Stimulated activated naive CD4-positive, alpha-beta T cell treated with Interleukin-2 at 50 U/mL for 16 hours (primary cell): ENCODE results near the gene PPIF.
"Not testable (repeated sequence)": the region's sequence is repeated elsewhere in the genome, so short reads cannot be mapped to it uniquely, and the experiment has no call there.

Source experiments
- DNase-seq: peaks from one replicate; lab custom pipeline; 2025; lab: John Stamatoyannopoulos, UW

PPIF gene

DNA sequence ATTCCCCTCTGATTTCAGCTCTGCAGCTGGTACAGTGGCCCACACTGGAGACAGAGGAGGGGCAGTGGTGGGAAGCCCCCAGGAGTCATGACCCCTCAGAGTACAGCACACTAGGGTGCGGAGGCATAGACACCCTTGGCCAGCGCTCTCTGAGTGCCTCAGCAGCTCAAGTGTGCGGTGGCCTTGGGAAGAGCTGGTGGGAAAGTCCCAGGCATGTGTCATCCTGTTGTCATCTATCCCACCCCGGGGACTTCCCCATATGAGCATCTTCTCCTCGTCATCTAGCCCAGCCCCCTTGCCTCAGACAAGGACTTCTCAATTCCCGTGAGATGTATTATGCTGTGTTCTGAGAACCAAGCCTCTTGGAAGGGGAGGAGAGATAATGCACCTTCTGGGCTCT, 15.6 kb upstream of the PPIF start:
- DNase-seq = peak; percentile 91

DNA sequence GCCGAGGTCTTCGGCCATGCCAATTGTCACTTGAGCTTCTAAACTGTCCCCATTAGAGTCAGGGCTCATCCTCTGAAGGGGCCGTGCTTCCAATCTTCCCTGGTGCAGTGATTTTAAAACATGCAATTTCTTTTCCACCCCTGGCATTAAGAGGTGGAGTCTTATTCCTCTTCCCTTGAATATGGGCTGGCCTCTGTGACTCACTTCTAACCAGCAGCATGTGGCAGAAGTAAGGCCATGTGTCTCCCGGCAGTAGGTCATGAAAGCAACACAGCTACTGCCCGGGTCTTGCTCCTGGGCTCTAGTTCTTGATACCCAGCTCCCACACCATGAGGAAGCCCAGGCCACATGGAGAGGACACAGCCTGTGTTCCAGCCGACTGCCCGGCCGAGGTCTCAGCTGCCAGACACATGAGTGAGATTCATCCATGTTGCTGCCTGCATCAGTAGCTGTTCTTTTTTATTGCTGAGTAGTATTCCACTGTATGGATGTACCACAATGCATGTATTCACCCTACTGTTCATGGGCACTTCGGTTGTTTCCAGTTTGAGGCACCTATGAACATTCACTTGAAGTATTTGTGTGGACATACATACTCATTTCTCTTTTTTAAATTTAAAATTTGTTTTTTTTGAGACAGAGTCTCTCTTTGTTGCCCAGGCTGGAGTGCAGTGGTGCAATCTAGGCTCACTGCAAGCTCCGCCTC, 14.5 kb upstream of the PPIF start:
- DNase-seq = not testable (repeated sequence)

DNA sequence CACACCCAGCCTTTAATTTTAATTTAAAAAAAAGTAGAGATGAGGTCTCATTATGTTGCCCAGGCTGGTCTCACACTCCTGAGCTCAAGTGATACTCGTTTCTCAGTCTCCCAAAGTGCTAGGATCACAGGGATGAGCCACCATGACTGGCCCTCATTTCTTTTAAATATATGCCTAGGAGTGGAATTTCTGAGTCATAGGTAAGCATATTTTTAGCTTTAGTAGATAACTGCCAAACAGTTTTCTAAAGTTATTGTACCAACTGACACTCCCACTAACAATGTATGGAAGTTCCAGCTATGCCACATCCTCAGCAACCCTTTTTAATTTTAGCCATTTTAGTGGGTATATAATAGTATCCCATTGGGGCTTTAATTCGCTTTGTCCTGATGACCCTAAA, 13.8 kb upstream of the PPIF start:
- no peak for DNase-seq

DNA sequence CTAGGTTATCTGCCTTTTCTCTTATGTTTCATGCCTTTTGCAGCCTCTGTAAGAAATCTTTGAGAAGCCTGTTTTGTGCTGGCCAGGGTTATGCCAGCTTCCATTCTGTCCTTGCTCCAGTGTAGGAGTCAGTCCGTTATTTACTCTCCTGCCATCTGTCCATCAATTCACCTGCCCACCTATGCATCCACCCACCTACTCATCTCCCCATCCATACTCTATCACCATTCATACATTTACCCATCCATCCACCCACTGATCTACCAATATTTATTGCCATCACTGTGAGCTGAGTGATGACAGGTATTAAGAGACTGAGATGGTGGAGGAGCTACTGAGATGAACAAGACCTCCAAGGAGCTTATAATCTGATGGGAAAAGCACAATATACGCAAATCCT, 12.7 kb upstream of the PPIF start:
- no peak for DNase-seq

DNA sequence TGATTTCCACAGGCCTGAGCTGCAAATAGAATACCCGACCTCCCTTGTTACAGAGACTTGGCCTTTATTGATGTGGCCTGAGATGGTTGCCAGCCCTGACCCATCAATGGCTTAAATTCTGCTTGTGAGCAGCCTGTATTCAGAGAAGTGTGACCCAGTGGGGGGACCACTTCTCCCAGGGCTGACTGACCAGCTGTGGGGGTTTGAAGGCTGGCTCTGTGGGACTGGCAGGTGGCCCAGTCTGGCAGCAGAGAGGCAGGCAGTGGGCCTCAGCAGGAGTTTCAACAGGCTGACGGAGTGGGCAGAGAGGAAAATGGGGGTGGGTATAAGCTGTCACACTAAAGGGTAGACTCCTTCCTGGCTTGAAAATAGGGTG, 12.2 kb upstream of the PPIF start:
- DNase-seq = no peak

DNA sequence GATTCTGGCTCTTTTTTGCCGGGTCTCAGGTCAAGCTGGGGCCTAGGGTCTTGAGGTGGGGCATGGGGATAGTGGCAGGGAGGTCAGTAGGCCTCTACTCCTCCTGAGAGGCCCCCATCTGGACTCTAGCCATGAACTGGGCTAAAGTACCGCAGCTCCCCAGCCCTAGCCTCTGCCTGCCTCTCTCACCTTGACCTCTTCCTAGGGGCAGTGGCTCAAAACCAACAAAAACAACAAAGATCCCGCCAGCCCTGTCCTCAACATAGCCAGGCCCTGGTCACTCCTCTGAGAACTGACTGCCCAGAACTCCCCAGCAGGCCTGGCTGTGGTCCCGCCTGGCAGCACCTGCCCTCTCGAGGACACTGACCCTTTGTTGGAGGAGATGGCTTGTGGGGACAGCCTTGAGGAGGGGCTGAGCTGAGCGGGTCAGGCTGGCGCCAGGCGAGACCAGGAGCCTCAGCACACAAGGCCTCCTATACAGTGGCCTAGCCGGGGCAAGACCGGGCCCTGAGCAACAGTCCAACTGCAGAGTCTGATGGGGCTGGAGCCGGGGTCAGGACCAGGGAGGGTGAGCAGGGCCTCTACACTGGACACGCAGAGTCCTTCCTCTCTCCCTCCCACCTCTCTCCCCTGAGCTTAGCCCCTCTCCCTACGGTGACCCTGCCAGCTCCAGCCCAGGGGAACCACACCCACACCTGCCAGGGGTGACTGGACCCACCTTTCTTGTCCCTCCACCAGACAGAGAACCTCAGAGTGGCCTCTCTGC, 11.6 kb upstream of the PPIF start:
- DNase-seq = no peak

GRCh38 chr10:79336276-79336675, 11.0 kb upstream of the PPIF start:
- DNase-seq = no peak

DNA sequence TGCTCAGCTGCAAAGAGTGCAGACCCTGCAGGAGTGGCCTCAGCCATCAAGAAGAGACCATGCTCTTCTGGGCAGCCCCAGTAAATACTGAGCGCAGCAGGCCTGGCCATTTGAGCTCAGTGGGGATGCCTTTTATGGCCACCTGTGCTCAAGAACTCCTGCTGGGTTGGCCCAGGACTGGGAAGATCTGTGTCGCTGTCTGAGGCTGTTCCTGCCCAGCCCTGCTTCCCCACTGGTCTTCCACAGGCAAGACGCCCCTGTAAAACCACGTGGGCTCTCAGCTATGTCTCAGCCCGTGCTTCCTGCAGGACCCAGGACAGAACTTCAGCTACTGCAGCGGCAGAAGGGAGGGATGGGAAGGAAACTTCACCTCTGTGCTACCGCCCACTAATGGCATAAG, 10.5 kb upstream of the PPIF start:
- no peak for DNase-seq

DNA sequence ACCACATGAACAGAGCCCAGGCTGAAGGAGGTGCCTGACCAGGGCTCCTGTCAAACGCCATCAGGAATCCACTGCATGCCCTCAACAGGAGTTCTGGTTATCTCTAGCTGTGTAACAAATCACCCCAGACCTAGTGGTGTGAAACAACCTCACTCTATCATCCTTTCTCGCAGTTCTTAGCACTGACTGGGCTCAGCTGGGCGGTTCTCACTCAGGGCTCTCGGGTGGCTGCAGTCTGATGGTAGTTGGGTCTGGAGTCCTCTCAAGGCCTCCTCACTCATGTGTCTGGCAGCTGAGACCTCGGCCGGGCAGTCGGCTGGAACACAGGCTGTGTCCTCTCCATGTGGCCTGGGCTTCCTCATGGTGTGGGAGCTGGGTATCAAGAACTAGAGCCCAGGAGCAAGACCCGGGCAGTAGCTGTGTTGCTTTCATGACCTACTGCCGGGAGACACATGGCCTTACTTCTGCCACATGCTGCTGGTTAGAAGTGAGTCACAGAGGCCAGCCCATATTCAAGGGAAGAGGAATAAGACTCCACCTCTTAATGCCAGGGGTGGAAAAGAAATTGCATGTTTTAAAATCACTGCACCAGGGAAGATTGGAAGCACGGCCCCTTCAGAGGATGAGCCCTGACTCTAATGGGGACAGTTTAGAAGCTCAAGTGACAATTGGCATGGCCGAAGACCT, 9.3 kb upstream of the PPIF start:
- not testable (repeated sequence) for DNase-seq

DNA sequence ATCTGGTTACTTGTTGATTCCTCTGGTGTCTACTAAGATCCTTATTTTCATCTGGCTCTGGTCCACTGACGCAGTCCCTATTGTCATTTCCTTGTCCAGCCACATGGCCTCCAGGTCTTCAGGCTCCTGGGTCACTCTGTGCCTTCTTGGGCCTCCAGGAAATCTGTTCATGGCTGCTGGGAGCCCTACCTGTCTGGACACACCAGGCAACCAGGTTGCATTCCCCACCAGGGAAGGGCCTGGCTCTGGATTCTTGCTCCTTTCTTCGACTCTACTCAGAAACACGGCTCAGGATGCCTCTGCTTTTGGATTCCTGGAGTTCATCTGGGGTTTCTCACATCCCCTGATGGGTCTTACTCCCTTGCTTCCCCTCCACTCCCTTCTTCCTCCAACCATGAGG, 8.0 kb upstream of the PPIF start:
- no peak for DNase-seq

DNA sequence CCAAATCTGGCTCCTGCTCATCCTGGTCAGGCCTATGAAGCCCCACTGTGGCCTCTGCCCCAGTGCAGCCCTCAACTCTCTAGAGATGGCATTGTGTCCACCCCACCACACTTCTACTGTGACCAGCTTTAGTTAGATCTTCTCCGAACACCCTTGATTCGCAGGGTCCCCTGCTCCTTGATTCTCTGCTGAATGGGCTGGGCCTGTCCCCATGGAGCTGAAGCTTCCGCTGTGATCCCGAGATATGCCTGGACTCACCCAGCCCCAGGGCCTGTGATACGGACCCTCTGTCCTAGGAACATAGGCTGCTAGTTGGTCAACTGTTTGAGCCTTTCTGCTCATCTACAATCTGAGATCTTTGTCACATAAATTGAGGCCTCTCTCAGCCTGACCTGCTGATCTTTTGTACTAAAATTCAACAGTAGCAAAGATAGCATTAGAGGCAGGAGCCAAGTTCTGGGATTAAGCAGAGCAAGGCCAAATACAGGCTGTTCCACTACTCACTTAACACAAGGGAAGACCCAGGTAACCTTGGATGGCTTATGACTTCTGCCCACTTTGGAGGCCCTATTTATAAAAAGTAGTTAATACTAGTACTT, 6.5 kb upstream of the PPIF start:
- no peak for DNase-seq

DNA sequence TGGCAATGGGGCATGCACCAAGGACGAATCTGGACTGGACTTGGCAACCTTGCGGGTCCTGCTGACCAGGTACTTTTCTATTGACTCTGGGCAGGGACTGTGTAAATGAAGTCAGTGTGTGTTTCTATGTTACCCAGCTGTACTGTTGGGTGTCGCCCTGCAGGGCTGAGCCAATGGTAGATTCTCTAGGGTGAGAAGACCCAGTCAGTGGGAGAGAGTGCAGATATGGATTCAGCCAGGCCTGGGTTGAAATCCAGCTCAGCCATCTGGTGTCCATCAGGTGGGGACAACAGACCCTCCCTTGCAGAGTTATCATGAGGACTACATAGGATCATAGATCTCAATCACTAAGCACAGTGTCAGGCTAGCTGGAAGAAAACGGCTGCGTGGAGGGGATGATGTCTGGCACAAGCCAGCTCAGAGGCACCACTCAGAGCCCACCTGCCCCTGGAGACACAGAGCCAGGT, 4.9 kb upstream of the PPIF start:
- no peak for DNase-seq

DNA sequence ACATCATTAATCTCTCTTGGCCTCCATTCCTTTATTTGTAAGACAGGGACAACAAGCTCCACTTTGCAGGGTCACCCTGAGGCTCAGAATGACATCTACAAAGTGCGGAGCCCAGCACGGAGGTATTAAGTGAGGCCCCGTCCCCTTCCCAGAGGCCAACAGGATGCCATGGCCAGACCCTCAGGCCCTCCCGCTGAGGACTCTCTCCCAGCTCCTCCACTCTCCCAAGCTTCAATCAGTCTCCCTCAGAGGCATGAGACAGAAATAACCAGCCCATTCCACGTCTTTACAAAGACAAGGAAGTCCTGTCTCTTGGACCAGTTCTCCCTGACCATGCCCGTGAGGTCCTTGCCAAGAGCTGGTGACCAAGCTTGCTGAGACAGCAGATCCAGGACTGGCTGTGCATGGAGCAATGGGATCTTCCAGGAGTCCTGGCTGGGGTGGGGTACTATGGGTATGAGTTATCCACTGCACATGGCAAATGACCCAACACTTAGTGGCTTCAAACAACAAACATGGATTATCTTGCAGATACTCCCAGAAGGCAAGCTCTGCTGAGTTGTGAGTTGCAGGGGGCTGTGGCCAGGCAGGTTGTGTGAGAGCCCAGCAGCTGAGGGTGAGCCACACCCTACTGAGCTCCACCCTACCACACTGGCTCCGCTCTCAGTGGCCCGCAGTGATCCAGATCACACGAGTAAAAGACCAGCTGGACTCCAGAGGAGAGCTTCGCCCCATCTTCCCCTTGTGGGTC, 4.3 kb upstream of the PPIF start:
- DNase-seq = no peak

DNA sequence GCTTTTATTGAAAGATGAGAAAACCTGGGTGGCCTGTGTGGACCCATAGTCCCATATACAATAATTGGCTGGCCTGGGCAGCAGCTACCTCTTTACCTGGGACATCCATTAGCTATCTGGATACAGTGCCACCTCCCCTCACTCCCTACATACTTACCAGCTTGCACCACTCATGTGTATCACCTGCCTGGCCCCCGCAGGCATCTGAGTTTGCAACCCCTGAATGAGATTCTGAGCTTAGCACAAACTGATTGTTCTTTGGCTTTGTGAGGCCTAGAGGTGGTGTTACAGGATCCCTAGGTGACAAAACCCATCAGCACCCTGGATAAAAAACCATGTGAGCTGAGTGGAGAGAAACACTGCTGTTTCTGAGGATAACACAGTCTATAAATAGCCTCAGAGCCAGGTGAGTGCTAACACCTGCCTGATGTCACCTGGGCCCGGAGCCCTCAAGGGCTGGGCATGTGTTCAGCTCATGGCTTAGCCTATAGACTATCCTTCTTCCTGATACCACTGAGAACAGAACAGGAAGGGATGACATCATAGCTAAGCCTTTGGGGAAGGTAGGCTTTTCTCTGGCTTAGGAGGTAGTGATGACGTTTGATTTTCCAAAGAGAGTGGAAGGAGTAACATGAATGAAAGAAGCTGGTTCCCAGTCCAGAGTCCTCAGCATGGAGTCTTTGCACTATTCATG, 2.6 kb upstream of the PPIF start:
- no peak for DNase-seq

DNA sequence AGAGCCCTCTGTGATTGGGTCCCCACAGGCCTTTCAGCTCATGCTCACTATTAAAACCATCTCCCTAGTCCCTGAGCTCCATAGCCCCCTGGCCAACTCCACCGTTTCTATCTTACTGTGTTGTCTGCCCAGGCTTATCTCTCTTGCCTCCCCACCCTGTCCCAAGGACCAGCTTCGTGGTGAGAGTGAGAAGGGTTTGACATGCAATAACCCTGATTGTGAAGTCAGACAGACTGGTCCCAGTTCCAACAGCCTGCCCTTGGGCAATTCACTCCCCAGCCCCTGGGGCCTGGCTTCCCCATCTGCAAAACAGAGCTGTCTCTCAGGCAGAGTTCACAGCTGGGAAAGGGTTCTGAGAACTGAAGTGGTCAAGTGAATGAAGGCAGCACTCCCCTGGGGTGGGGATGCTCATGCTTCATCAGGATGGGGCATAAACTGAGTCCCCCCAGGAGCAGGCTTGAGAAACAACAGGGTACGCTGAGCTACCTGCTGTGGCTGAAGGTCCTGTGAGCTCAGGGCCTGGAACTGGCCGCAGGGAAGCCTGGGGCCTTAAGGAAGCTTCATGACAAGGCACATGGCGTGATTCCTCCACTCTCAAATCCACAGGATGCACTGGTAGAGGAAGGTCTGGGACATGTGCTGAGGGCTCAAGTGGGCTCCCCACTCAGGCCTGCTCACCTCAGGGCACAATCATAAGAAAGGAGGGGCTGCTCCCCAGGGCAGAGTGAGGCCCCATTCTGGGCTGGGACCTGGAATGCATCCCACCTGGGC, 1.8 kb upstream of the PPIF start:
- DNase-seq = no peak

DNA sequence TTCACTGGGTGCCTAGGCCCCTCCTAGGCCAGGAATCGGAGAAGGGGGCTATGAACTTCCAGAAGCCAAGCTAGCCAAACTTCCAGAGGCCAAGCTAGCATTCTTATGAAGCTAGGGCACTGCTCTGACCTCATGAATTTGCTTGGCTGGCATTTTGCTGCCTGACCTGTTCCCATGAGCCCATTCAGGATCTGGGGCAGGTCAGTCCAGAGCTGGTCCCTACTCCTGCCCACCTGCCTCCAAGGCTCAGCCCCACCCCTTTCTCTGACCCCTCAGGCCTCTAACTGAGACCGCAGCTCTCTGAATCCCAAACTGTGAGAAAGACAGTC, 1.3 kb upstream of the PPIF start:
- DNase-seq = no peak

- no peak for DNase-seq
Measured at GRCh38 chr10:79346388-79347225, 662 bp upstream of the PPIF start.

DNA sequence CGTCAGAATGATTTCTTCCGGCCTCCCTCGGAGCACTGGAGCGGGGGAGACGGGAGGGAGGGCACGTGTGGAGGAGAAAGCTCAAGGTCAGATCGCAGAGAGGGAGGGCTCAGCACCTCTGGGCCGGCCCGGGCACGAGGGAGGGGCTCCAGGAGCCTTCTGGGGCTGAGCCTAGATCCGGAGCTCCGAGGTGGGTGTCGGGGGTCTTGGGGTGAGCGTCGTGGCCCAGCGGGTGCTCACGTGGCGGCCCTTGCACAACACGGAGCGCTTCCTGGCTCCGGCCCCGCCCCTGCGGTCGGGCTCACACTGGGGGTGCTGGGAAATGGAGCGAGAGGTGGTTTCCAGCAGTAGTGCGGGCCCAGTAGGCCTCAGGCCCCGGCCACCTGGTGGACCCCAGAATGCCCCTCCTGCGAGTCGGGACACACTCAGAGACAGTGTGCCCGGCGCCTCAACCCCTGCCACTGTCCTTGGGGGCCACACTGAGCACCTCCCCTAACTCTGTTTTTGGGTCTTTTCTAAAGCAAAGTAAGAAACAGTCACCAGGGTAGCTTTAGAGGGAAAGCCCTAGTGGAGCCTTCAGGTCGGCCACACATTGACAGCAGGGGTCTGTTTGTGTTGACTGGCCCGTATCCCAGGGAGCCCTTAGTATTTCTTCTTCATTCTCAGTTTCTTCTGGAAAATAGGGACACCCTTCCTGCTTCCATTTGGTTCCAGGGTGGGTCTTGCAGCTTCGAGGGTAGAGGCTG, 798 bp downstream of the PPIF start:
- peak; percentile 74 for DNase-seq

DNA sequence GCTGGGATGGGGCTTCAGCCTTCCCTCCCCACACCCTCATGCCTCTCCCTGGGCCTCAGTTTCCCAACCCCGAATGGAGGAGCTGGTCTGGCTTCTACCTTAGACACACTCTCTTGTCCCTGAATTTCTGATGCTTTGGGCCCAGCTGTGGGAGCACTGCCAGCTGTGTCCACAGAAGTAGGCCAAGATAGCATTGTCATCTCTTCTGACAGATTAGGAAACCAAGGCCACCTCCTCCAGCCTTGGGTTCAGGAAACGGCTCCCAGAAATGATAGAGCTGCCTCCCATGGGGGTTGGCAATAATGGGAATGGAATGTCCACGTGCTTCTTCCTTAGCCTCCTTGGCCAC, 1.3 kb downstream of the PPIF start:
- DNase-seq = no peak
